ENCODE results near the gene ZMPSTE24.

DNA sequence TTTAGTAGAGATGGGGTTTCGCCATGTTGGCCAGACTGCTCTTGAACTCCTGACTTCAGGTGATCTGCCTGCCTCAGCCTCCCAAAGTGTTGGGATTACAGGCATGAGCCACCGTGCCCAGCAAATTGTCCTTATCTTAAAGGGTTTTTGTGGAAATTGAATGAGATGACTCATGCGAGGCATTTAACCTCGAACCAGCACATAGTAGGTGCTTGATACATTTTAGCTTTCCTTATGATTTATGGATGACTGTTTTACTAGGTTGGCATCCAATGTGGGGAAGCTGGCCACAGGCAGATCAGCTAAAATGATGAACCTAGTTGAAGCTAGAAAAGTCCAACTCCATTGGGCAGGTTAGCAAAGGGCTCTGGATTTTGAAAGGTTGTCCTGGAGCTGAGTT, 60.4 kb downstream of the ZMPSTE24 start:
- TF ChIP-seq, protein P1, sequence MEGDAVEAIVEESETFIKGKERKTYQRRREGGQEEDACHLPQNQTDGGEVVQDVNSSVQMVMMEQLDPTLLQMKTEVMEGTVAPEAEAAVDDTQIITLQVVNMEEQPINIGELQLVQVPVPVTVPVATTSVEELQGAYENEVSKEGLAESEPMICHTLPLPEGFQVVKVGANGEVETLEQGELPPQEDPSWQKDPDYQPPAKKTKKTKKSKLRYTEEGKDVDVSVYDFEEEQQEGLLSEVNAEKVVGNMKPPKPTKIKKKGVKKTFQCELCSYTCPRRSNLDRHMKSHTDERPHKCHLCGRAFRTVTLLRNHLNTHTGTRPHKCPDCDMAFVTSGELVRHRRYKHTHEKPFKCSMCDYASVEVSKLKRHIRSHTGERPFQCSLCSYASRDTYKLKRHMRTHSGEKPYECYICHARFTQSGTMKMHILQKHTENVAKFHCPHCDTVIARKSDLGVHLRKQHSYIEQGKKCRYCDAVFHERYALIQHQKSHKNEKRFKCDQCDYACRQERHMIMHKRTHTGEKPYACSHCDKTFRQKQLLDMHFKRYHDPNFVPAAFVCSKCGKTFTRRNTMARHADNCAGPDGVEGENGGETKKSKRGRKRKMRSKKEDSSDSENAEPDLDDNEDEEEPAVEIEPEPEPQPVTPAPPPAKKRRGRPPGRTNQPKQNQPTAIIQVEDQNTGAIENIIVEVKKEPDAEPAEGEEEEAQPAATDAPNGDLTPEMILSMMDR (IDR thresholded peaks at IDR 0.05; ENCODE audit: low read depth, low read length, poor library complexity, severe bottlenecking): no peak
- TF ChIP-seq EZH2phosphoT487 (IDR thresholded peaks at IDR 0.05; ENCODE audit: borderline replicate concordance, low read length): no peak
